ENCODE measurements around the gene HLA-A. TPM values are rescaled to one million over a fixed set of nuclear protein-coding genes. Genes with fewer than 3 reads are reported as not detected.

Gene HLA-A
- total and polyA plus RNA-seq, 9 of the 15 experiments (the other 6 are each of a cell fraction or from before 2014, with no cell fraction given): 0.46 to 3.3 TPM; not detected in 7

- TF ChIP-seq CREM (IDR thresholded peaks at IDR 0.05; ENCODE audit: low read depth) (peak; percentile 86), RBFOX2 (IDR thresholded peaks at IDR 0.05; ENCODE audit: low read depth, low read length) (peak; percentile 85), POLR2B (IDR thresholded peaks at IDR 0.05; ENCODE audit: low read depth, partially characterized antibody) (peak; percentile 40), EGR1 (conservative IDR thresholded peaks at IDR 0.05) (peak; percentile 64), POLR2G (IDR thresholded peaks at IDR 0.05; ENCODE audit: low read depth, low read length) (peak; percentile 83), ELF4 (CRISPR knock-in tag; IDR thresholded peaks at IDR 0.05) (no peak), RBM14 (IDR thresholded peaks at IDR 0.05; ENCODE audit: borderline replicate concordance, insufficient read depth, low read depth, low read length) (no peak), MLLT1 (IDR thresholded peaks at IDR 0.05) (0 out of 4 replicates have a peak, but pooled peaks of 1 of the 2 experiments have one; percentile 23), ZFX (CRISPR knock-in tag; IDR thresholded peaks at IDR 0.05) (peak; percentile 96), SAP30 (IDR thresholded peaks at IDR 0.05; ENCODE audit: borderline replicate concordance, insufficient read depth, low read depth, low read length, poor library complexity, severe bottlenecking) (no peak), SMARCE1 (IDR thresholded peaks at IDR 0.05) (peak; percentile 44; the same call in 1 of the 2 replicates), NRF1 (conservative IDR thresholded peaks at IDR 0.05 in 1 of 2, IDR thresholded peaks at IDR 0.05 in 1 of 2) (peak; percentile 88 to 90), MAFG (tag; conservative IDR thresholded peaks at IDR 0.05) (no peak), ZBTB17 (CRISPR knock-in tag; IDR thresholded peaks at IDR 0.05) (0 out of 2 replicates have a peak, but pooled peaks have one; percentile 17), AFF1 (IDR thresholded peaks at IDR 0.05; ENCODE audit: low read depth in 1 of 2, partially characterized antibody in 2 of 2) (peak in 1 of 2 experiments; percentile 49), ELK1 (CRISPR knock-in tag; IDR thresholded peaks at IDR 0.05) (no peak), GATAD2B (IDR thresholded peaks at IDR 0.05; ENCODE audit: borderline replicate concordance) (no peak), BCOR (IDR thresholded peaks at IDR 0.05) (peak; percentile 55), FOXO4 (CRISPR knock-in tag; IDR thresholded peaks at IDR 0.05) (no peak), SMARCC2 (IDR thresholded peaks at IDR 0.05; ENCODE audit: low read depth) (no peak)
Measured at GRCh38 chr6:29976588-29977424, 34.5 kb downstream of the HLA-A start (continued).
